ENCODE results near the gene BORCS6. TPM values are rescaled to one million over a fixed set of nuclear protein-coding genes. Genes with fewer than 3 reads are reported as not detected.

Gene BORCS6
- total and polyA plus RNA-seq, 9 of the 15 experiments (the other 6 are each of a cell fraction or from before 2014, with no cell fraction given), result 0.01 to 7.4 (median 2.3) TPM

DNA sequence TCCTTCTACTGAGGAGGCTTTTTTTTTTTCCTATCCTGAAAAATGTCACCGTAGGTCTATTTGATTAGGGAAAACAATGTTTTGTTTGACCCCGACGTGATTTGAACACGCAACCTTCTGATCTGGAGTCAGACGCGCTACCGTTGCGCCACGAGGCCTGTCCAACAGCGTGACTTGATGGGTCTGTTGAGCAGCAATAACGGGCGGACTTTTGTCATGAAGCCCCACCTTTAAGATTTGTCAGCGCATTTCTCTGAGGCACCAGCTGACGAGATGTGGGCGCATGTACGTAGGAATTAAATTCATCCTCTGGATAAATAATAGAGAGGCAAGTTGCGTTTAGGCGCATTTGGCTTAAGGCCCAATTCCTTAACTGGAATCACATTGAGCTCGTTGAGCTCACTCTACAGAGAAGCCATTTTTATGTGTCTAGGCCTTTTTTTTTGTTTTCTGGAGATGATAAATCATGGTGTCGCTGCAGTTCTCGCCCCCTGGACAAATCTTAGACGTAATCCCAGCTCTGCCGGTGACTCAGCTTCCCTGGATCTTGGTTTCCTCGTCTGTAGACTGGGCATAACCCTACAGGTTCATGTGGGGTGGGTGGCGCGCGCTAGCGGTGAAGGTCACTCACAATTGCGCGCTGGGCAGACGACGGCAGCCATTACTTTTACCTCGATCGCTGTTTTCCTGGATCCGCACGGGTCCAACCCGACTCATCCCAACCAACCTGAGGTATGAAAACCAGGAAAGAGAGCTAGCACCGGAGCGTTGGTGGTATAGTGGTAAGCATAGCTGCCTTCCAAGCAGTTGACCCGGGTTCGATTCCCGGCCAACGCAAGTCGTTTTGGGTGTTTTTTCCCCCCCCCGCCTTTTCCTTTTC, 31.0 kb upstream of the BORCS6 start (continued):
- TF ChIP-seq, protein P1, sequence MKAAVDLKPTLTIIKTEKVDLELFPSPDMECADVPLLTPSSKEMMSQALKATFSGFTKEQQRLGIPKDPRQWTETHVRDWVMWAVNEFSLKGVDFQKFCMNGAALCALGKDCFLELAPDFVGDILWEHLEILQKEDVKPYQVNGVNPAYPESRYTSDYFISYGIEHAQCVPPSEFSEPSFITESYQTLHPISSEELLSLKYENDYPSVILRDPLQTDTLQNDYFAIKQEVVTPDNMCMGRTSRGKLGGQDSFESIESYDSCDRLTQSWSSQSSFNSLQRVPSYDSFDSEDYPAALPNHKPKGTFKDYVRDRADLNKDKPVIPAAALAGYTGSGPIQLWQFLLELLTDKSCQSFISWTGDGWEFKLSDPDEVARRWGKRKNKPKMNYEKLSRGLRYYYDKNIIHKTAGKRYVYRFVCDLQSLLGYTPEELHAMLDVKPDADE (conservative IDR thresholded peaks at IDR 0.05; ENCODE audit: control insufficient read depth, low read depth, low read length), result peak; percentile 85
- TF ChIP-seq, protein P2, sequence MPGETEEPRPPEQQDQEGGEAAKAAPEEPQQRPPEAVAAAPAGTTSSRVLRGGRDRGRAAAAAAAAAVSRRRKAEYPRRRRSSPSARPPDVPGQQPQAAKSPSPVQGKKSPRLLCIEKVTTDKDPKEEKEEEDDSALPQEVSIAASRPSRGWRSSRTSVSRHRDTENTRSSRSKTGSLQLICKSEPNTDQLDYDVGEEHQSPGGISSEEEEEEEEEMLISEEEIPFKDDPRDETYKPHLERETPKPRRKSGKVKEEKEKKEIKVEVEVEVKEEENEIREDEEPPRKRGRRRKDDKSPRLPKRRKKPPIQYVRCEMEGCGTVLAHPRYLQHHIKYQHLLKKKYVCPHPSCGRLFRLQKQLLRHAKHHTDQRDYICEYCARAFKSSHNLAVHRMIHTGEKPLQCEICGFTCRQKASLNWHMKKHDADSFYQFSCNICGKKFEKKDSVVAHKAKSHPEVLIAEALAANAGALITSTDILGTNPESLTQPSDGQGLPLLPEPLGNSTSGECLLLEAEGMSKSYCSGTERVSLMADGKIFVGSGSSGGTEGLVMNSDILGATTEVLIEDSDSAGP (CRISPR knock-in tag; IDR thresholded peaks at IDR 0.05), result no peak
- TF ChIP-seq ZFP30 (CRISPR knock-in tag; IDR thresholded peaks at IDR 0.05; ENCODE audit: borderline replicate concordance) (no peak), ZBED1 (IDR thresholded peaks at IDR 0.05) (0 out of 2 replicates have a peak, but pooled peaks have one; percentile 15), NR2C1 (IDR thresholded peaks at IDR 0.05) (0 out of 2 replicates have a peak, but pooled peaks have one; percentile 9), NR2C1 (tag; IDR thresholded peaks at IDR 0.05) (0 out of 2 replicates have a peak, but pooled peaks have one; percentile 7), PTRF (tag; IDR thresholded peaks at IDR 0.05) (peak; percentile 30; the same call in 1 of the 2 replicates), ZSCAN29 (IDR thresholded peaks at IDR 0.05) (peak; percentile 72; the same call in 1 of the 2 replicates), CREM (IDR thresholded peaks at IDR 0.05; ENCODE audit: low read depth) (peak; percentile 81), C11orf30 (IDR thresholded peaks at IDR 0.05; ENCODE audit: low read depth) (peak; percentile 44; the same call in 1 of the 2 replicates), LARP7 (IDR thresholded peaks at IDR 0.05) (no peak), CBX3 (IDR thresholded peaks at IDR 0.05; ENCODE audit: borderline replicate concordance in 1 of 2, low read length in 2 of 2) (0 out of 3 replicates have a peak, but pooled peaks of 1 of the 2 experiments have one; percentile 12), ATF7 (IDR thresholded peaks at IDR 0.05) (peak; percentile 45; the same call in 1 of the 2 replicates), ZNF143 (CRISPR knock-in tag; IDR thresholded peaks at IDR 0.05) (no peak), HCFC1 (IDR thresholded peaks at IDR 0.05; ENCODE audit: low read depth, low read length) (0 out of 2 replicates have a peak, but pooled peaks have one; percentile 22), ZFP36 (IDR thresholded peaks at IDR 0.05; ENCODE audit: low read depth, low read length, partially characterized antibody) (peak; percentile 28), JUND (IDR thresholded peaks at IDR 0.05; ENCODE audit: borderline replicate concordance, low read depth, low read length) (peak; percentile 74), JUND (tag; IDR thresholded peaks at IDR 0.05; ENCODE audit: borderline replicate concordance, low read depth, low read length) (no peak; the same call in 2 of the 3 replicates), SOX6 (IDR thresholded peaks at IDR 0.05) (peak; percentile 73), BCOR (IDR thresholded peaks at IDR 0.05) (peak; percentile 54; the same call in 1 of the 2 replicates)
- TF ChIP-seq, protein P3, sequence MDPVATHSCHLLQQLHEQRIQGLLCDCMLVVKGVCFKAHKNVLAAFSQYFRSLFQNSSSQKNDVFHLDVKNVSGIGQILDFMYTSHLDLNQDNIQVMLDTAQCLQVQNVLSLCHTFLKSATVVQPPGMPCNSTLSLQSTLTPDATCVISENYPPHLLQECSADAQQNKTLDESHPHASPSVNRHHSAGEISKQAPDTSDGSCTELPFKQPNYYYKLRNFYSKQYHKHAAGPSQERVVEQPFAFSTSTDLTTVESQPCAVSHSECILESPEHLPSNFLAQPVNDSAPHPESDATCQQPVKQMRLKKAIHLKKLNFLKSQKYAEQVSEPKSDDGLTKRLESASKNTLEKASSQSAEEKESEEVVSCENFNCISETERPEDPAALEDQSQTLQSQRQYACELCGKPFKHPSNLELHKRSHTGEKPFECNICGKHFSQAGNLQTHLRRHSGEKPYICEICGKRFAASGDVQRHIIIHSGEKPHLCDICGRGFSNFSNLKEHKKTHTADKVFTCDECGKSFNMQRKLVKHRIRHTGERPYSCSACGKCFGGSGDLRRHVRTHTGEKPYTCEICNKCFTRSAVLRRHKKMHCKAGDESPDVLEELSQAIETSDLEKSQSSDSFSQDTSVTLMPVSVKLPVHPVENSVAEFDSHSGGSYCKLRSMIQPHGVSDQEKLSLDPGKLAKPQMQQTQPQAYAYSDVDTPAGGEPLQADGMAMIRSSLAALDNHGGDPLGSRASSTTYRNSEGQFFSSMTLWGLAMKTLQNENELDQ (CRISPR knock-in tag; IDR thresholded peaks at IDR 0.05; ENCODE audit: borderline replicate concordance), result no peak
- TF ChIP-seq, protein P4, sequence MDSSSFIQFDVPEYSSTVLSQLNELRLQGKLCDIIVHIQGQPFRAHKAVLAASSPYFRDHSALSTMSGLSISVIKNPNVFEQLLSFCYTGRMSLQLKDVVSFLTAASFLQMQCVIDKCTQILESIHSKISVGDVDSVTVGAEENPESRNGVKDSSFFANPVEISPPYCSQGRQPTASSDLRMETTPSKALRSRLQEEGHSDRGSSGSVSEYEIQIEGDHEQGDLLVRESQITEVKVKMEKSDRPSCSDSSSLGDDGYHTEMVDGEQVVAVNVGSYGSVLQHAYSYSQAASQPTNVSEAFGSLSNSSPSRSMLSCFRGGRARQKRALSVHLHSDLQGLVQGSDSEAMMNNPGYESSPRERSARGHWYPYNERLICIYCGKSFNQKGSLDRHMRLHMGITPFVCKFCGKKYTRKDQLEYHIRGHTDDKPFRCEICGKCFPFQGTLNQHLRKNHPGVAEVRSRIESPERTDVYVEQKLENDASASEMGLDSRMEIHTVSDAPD (CRISPR knock-in tag; IDR thresholded peaks at IDR 0.05), result no peak
